Embryonic facial prominence (tissue), 1 donor: ENCODE data around the gene URB2.
"Not testable (repeated sequence)": the region's sequence is repeated elsewhere in the genome, so short reads cannot be mapped to it uniquely, and the experiment has no call there.

ENCODE experiments used
- DNase-seq: peaks from one replicate; pipeline ENCODE4 v3.0.0-alpha.2; 2016; ENCODE audit errors: extremely low spot score

Gene URB2

DNA sequence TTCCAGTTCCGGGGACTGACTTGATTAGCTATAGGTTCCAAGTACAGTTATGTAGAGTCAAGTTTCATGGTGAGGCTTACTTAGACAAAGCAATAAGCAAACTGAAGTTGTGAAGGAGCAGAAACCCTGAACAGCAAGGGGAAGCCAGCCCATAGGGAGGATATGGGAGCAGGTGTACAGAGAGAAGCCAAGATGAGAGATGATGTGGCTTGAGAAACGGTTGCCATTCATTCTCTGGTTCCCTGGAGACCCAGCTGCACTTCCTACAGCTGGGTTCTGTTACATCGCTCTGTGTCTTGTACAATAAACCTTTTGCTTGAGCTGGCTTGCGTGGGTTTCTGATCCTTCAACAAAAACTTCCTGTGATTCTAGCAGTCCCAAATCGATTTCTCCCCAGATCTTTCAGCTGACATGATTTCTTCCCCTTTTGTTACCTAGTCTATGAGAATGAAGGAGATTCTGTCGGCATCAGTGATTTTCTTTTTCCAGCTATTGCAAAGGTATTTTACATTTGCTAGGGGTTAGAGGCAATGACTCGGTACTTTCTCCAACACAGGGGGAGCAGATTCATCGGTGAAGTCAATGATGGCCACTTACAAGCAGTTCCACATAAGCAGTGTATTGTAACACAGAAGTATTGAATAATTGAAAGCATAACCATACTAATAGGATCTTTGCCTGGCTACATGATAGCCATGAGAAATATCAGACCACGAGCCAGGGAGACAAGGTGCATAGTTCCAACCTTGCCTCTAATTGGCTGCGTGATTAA is 67.3 kb downstream of the URB2 start:
- DNase-seq: no peak

DNA sequence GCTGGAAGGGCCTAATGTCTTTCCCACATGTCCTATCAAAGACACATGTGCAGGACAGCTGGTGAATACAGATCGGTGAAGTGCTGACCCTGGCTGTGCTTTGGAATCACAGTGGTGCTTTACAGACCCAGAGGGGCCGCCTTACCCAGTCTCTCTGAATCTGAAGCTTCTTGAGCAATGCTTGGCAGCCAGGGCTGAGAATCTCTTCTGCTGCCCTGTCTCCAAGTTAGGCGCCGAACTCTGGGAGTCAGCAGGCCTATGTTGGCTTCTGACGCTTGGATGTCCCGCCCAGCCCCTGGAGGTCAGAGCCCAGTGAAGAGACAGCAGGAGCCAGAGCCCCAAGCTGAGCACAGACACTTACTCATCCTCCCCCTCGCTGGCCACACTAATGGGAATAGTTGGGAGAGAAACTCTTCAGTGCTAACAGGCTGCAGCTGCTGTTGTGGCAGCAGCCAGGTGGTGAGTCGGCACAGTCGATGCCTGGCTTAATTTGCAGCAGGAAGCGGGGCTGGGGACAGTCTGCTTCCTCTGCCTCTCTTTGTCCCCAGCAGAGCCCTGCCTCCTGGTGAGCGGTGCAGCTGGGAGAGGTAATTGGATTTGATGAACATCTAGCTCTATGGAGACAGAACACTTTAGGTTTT is 68.1 kb downstream of the URB2 start:
- DNase-seq: no peak

DNA sequence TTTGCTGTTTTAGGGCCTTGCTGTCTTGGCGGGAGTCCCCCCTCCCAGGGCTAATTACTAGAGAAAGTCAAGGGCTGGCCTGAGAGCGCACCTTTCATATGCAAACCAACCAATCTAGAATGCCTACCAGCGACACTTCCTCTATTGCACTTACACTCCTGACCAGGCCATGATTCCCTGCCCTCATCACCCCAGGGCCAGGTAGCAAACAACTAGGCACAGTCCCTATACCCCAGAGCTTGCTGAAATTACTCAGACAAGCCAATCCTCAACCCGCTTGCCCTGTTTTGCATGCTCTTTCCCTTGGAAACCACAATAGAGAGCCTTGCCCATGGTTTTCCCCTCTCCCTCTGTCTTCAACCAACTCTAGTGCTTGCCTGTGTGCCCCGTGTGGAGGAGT is 70.3 kb downstream of the URB2 start:
- DNase-seq: no peak

DNA sequence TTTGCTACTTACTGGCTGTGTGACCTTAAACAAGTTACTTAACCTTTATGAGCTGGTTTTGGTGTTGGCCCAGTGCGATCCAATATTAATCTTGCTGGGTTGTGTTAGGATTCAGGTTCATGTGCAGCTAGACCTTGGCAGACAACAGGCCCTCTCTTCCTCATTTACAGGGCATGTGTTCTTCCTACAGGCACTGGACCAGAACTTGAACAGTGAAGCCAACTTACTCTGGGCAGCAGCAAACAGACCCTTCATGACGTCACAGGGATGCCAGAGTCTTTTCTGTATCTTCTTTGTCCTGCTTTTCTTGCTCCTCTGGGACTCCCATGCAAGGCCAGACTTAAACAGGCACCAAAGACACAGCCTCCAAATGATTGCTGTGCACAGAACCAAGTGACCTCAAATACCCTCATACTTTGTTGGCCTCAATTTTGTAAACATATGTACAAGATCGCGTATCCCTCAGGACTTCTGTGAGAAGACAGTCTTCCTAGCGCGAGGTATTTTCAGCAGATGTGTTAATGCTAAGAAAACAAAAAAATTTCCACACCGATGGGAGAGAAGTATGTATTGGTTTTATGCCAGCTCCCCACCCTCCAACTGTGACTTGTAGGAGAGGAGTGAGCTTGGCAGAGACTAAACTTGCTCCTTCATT is 73.7 kb downstream of the URB2 start:
- DNase-seq: no peak

DNA sequence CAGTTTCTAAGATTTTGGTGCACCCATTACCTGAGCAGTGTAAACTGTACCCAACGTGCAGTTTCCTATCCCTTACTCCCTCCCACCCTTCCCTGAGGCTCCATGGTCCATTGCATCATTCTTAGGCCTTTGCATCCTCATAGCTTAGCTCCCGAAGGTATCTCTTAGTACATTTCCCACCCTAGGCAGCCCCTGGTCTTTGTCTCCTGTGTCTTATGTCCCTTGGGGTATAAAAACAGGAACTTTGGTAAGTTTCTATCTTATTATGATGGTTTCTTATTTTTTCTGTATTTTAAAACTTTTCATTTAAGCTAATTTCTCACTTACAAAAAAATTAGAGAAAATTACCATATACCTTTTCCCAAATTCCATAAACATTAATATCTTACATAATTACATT is 78.1 kb downstream of the URB2 start:
- DNase-seq: no peak

DNA sequence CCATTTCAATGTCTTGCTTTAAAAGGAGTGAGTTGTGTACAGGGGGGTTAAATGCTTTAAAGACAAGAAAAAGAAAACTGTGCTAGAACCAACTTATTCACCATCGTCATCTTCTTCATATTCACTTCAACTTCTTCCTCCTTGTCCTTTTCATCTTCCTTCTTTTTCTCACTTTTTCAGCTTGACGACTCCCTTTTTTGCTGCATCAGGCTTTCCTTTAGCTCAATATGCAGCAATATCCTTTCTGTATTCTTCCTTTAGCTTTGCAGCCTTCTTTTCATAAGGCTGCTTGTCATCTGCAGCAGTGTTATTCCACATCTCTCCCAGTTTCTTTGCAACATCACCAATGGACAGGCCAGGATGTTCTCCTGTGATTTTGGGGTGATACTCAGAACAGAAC is 79.1 kb downstream of the URB2 start:
- not testable (repeated sequence) for DNase-seq

DNA sequence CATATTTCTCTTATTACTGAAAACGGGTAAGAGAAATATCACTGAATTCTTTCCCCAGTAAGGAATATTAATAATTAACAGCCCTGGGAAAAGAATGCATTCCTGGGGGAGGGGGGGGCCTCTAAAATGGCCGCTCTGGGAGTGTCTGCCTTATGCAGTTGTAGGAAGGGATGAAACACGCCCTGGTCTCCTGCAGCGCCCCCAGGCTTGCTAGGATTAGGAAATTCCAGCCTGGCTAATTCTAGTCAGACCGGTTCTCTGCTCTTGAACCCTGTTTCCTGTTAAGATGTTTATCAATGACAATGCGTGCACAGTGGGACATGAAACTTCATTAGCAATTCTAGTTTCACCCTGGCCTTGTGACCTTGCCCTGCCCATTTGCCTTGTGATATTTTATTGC is 81.1 kb downstream of the URB2 start:
- DNase-seq: not testable (repeated sequence)

DNA sequence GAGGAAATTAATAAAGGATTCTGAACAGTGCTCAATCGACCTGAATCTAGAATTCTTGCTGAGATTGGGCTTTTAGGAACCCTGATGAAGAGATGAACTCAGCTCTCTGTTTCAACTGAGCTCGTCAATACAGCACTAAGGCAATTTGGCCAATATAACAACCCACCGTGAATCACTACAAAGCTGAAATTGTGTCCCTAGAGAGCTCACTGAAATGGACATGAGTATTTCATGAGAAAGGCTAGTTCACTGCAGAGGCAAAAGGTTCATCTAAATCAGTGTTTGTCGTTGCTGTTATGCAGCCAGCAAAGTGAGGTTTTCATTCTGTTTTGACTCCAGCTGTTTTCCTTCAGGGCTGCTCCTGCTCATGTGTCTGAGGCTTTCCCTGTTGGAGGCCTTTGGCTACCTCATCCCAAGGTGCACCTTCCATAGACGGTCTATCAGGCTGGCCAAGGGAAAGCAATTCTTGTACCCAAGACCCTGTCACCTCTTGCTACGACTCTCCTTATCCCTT is 83.5 kb downstream of the URB2 start:
- no peak for DNase-seq
